Dermis blood vessel endothelial cell (primary cell): ENCODE data around the gene EMC10. TPM values are rescaled to one million over a fixed set of nuclear protein-coding genes. Genes with fewer than 3 reads are reported as not detected.

Experiments used
- DNase-seq: peaks from one replicate; pipeline ENCODE4 v3.0.0; 2010
- total RNA-seq: library from RNA; depleted of rRNA; stranded (reverse); fragments of >200 nt; gene quantifications from 2 replicates; pipeline ENCODE4 v1.2.3, GENCODE V29; 2014

The EMC10 gene
- total RNA-seq, 1 donor from 2014 or later, result 63.0 TPM

DNA sequence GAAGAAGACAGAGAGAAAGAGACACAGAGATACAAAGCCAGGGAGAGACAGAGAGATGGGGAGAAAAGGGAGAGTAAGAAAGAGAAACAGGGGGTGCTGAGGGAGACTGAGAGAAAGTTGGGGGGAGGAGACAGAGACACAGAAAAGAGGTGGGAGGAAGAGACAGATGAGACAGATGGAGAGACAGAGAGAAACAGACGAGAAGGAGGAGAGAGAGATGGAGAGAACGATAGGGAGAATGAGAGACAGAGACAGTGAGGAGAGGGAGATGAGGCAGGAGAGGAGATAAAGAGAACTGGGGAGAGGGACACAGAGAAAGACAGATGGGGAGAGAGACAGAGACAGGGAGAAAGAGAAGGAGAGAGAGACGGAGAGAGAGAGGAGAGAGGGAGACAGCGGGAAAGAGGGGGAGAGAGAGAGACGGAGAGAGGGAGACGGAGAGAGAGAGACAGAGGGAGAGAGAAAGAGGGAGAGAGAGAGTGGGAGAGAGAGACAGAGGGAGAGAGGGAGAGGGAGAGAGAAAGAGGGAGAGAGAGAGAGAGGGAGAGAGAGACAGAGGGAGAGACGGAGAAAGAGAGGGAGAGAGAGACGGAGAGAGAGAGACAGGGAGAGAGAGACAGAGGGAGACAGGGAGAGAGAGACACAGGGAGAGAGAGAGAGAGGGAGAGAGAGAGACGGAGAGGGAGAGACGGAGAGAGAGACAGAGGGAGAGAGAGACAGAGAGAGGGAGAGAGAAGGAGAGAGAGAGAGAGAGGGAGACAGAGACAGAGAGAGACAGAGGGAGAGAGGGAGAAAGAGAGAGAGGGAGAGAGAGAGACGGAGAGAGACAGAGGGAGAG, 22.1 kb downstream of the EMC10 start:
- DNase-seq, result no peak

DNA sequence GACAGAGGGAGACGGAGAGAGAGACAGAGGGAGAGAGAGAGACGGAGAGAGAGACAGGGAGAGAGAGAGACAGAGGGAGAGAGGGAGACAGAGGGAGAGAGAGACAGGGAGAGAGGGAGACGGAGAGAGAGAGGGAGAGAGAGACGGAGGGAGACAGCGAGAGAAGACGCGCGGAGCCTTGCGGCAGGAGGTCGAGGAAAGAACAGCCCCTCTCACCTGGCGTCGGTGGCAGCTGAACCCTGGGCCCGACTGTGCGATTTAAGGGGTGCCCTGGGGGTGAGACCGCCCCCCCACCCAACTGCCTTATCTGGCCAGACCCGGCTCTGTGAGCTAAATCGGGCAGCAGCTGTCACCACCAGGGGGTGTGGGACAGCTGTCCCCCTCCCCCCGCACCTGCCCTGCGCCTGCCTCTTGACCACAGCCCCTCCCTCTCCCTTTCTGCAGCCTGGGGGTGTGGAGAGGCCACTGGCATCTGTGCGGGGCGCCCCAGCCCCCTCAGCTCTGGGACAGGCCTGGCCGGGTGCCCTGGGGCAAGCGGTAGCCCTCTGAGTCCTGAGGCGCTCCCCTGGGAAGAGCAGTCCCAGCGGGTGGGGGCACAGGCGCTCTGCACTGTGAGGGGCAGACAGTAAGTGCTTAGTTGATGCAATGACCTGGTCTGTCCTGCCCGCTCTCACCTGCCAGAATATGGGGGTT, 23.9 kb downstream of the EMC10 start:
- no peak for DNase-seq

DNA sequence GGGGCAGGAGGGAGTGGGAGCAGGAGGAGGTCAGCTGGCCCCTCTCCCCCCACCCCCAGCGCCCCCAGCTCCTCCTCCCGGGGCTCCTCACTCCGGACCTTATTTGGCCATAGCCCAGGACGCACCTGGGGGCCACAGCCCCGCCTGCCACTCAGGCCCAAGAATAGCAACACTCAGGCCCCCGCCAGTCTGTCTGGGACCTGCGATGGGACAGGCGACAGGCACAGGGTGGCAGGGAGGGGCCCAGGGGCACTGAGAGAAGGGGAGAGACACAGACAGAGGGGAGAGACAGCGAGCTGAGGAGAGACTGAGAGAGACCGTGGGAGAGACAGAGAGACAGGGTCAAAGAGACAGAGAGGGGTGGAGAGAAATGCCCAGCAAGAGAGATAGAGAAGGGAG, 24.4 kb downstream of the EMC10 start:
- no peak for DNase-seq

DNA sequence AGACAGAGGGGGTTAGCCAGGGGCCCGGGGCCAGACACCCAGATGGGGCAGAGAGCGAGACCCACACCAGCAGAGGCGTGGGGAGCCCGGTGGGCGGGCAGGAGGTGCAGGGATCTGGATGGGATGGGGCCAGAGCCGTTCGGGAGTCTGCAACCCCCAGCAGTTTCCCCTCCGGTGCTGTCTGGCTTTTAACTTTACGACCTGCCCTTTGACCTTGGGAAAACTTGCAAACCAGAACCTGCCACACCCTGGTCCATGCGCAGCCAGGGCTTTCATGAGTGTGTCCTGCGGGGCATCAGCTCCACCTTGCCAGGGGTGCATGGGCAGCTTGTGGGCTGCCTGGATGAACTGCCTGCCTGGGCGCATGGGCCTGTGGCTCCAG, 24.9 kb downstream of the EMC10 start:
- DNase-seq, result no peak

DNA sequence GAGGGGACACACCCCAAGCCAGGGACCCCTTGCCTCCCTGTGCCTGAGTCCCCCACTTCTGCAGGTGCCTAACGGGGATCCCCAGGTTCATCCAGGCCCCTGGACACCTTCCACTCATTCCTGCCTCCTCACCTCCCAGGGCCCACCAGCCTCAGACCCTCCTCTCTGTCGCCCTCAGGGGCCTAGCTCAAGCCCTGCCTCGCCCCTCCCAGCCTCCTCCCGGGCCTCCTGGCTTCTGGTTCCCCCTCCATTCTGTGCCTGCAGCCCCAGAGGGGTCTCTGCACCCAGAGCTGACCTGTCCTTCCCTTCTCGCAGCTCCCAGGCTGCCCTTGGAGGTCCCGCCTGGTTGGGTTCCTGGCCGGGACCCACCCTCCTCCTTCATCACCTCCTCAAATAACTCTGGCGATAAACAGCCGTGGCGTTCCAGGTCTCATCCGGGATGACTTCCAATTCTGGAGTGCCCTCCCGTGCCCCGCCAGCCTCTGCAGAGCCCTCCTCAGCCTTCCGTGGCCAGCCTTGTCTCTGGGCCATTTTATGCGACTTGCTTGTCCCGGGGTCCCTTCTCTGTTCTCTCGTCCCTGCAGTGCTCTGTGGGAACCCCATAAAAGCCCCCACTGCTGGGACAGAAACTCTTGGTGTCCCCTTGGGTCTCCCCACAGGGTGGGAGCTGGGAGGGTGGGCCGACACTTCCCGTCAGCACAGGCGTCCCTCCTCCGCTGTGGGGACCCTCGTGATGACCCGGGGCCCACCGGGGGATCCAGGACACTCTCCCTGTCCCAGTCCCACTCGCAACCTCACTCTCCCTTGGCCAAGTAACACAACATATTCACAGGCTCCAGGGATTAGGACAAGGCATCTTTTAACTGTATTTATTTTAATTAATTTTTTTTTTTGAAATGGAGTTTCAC, 25.5 kb downstream of the EMC10 start:
- DNase-seq, result no peak

DNA sequence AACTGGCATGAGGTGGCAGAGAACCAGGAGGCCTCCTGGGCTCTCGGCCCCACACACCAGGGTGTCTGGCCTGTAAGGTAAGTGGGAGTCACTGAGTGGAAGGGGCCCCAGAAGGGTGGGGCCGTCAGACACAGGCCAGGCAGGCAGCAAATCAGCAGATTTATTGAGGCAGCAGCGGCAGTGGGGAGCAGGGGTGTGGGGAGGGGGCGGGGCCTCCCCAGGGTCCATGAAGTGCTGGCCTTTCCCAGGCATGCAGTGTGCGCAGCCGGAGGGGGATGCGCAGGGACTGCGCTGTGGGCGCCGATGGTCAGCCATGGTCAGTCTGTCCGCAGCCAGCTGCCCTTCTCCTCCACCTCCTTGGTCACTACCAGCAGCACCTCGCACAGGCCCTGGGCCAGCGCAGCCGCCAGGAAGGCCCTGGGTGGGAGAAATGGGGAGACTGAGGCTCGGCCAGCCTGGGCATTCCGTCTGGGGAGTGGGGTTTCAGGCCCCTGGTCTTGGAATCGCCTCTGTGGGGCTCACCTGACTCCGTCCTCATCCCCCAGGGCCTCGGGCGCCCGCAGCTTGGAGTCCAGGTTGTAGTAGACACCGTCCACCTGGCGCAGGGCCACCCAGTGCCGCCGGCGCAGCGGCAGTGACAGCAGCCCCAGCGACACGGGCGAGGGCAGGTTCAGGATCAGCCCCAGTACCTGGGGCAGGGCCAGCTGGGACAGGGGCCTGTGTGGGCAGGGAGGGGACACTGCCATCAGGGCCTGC, 29.7 kb downstream of the EMC10 start:
- no peak for DNase-seq

DNA sequence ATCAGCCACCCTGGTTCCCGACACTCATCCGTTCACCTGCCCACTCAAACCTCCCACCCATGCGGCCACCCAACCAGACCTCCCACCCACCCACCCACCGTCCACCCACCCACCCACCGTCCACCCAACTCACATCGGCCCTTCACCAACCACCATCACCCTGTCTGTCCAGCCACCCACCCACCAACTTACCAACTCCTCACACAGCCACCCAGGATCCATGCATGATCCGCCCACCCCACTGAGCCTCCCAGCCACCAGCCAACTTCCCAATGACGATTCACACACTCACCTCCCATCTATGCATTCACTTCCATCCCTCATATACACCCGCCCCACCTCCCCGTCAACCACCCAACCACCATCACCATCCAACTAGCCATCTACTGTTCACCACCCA, 30.4 kb downstream of the EMC10 start:
- DNase-seq, result no peak

DNA sequence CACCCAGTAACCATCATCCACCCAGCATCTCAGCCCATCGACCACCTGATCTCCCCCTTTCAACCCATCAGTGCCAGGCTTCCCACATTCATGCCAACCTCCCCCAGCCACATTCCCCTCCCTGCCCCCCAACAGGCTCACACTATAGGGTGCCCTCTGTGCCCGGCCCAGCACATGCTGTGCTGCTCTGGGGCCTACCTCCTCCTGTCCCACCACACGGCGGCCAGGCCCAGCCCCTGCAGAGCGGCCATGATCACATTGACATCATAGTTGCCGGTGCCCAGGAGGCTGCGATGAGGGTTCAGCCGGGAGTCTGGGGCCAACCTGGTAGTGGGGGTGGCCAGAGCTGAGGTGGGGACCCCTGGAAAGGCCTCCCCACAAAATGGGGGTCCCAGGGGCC, 31.1 kb downstream of the EMC10 start:
- no peak for DNase-seq

DNA sequence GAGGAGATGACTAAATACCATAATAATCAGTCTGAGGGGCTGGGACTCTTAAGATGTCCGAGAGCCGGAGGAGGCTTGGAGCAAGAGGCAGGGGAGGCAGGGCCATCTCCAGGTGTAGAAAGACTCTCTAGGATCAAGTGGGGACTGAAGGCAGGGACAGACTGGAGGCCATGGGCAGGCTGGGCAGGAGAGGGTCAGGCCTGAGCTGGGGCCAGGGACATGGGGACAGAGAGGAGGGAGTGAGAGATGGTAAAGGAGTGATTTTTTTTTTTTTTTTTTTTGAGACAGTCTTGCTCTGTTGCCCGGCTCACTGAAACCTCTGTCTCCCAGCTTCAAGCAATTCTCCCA, 32.5 kb downstream of the EMC10 start:
- DNase-seq, result no peak

DNA sequence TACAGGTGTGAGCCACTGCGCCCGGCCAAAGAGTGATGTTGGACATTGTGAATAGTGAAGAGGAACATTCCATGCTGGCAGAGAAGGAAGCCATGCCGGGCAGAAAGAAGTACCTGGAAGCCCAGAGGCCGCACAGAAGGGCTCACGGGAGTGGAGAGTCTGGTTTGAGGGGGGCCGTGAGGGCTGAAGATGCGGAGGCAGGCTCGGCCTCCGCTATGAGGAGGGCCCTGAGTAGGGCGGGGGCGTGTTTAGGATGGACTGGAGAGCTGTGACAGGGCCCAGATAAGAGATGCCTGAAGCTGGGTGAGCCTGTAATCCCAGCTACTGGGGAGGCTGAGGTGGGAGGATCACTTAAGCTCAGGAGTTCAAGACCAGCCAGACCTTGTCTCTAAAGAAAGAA, 33.1 kb downstream of the EMC10 start:
- no peak for DNase-seq

DNA sequence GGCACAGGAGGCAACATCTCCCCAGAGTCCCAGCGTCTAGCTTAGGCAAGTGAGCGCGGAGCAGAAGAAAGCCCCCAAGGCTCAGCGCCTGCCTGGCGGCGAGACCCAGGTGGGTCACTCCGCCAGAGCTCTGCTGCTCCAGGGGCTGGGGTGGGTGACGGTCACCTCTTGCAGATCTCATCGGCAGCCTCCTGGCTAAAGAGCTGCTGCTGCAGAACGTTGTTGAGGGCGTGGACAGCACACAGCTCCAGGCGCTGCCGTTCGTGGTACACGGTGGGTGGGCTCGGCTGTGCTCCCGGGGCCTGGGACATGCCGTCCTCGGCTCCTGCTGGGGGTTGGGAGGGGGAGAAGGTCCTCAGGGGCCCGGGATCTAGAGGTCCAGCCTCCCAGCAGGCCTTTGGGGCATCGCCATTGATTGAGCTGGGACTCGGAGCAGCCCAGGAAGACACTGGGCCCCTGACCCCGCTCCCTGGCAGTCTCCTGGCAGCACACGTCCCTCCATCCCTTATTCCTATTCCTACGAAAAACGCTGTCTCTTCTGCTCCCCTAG, 33.9 kb downstream of the EMC10 start:
- DNase-seq, result no peak

DNA sequence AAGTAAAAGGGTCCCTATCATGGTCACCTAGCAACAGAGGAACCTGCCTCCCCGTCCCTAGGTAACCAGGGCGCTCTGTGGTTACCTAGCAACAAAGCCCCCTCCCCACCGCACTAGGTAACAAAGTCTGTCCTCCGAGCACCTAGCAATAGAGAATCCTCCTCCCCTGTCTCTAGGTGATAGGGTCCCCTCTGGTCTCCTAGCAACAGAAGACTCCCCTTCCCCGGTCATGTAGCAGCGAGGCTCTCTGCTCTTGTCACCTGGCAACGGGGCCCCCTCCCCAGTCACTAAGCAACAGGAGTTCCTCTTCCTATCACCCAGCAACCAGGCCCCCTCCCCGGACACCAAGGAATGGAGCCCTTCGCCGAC, 34.4 kb downstream of the EMC10 start:
- no peak for DNase-seq

DNA sequence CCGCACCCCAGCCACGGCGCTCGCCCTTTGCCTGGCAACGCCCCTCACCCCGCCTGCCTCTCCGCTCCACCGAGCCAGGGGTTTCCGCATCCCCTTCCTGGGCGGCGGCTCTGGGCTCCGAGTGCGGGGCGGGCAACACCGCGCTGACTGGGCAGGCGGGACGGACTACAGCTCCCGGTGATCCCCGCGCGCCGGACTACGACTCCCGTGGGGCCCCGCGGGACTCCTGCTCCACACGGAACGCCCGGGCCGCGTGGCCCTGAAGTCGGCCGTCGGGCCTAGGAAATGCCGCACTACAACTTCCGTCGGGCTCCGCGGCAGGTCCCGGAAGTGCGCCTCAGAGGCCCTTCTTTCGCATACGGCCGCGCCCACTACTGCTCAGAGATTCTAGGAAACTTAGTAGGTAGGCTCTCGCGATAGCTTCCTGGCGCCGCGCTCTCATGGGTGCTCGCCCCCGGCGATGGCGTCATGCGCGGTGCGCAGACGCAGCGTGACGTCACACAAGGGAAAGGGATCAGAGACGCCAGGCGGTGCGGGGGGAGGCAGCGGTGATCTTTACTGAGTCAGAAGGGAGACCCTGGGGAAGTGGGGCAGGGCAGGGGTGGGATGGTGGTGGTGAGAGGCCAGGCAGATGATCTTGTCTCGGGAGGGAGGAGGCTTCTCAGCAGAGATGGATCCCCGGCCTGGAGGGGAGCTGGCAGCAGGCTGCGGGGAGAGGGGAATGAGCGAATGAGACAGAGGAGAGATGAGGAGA, 34.9 kb downstream of the EMC10 start, which contains the start of gene JOSD2:
Gene JOSD2 (minus strand): TSS at position 123 of the 754 bp plus-strand sequence. CDS start 760 bp downstream, outside the sequence.
- DNase-seq, result peak; percentile 99

DNA sequence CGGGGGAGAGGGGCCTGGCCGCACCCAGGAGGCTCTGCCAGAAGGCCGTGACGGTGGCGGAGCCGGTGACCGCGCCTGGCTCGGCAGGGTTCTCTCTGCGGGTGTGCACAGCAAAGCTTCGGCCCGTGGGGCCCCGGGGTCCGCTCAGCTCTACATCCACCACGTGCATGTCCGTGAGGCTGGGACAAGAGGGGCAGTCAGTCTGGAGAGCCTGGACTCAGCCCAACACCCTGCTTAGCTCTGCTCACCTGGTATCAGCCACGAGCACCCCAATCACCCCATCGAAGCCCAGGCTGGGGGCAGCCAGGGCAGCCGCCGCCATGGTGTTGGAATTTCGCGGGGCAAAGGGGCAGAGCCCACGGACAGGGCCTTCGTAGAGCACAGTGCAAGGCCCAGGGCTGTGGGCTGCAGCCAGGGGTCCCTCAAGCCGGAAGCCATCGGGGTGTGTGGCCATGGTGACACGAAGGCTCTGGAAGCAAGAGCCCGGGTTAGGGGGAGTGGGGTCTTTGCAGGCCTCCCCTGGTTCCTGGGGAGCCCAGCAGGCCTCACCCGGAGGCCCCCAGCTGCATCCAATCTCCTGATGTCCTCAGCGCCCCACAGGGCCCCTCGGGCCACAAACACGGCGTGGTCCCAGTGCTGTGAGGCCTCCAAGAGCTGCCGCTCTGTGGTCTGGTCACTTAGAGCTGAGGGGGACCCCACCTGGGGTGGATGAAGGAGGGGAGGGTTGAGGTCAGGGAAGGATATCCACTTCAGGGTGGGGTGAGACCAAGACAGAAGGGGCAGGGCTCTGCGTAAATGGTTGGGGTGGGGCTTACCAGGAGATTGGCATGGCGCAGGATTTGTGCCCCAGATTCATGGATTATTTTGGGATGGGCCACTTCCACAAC, 36.0 kb downstream of the EMC10 start:
- DNase-seq, result no peak

DNA sequence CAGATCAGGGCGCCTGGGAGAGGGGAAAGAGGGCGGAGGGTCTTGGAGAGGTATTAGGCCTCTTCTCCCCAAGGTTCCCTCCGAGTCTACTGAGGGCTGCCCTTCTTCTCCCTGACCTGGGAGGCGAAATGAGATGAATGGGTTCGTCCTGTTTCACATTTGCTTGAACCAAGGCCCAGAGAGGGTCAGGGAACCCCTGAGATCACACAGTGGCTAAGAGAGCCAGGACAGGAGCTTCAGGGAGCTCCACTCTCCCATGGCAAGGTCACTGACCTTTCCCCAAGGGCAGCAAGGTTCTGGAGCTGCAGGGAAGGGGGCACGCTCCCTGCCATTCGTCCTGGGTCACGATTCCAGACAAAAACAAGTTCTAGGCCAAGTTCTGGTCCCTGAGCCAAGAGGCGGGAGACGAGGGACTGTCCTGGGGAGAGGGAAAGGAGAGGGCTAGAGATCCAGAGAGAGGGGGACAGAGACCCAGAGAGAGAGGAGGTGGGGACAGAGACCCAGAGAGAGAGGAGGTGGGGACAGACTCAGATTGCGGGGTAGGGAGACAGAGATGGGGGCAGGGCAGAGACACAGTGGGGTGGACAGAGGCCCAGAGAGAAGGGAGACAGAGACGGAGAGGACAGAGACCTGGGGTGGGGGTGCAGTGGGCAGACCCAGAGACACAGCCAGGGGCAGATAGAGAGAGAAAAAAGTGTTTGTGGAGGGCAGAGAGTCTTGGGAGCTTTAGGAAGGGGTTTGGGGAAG, 36.9 kb downstream of the EMC10 start:
- no peak for DNase-seq

DNA sequence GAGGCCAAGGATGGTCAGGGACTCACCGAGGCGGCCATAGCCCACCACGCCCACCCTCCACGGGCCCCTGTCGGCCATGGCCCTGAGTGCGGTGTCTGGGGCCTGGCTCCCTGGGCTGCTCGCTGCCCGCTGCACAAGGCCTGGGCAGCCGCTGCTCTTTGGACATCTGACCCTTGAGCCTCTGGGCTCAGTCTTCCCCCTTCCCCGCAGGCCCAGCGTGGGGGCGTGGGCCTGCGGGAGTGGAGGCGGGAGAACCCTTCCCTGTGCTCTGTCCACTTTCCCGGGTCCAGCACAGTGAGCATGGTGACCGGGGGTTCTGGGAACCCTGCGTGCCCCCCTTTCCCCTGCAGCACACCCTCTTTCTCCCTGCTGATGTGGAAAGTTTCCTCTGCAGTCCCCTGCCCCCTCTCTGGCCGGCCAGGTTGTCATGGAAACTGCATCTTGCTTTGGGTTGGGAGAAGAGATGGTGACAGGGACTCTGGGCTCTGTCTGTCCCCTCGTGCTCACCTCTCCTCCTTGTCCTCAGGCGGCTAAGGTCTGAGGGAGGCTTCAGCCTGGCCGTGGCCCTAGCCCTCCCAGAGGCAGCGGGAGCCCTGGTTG, 37.5 kb downstream of the EMC10 start, which contains the start of gene ASPDH:
Gene ASPDH (minus strand): TSS at position 168 of the 600 bp plus-strand sequence. CDS start 90 bp downstream, at position 78.
- DNase-seq, result no peak

DNA sequence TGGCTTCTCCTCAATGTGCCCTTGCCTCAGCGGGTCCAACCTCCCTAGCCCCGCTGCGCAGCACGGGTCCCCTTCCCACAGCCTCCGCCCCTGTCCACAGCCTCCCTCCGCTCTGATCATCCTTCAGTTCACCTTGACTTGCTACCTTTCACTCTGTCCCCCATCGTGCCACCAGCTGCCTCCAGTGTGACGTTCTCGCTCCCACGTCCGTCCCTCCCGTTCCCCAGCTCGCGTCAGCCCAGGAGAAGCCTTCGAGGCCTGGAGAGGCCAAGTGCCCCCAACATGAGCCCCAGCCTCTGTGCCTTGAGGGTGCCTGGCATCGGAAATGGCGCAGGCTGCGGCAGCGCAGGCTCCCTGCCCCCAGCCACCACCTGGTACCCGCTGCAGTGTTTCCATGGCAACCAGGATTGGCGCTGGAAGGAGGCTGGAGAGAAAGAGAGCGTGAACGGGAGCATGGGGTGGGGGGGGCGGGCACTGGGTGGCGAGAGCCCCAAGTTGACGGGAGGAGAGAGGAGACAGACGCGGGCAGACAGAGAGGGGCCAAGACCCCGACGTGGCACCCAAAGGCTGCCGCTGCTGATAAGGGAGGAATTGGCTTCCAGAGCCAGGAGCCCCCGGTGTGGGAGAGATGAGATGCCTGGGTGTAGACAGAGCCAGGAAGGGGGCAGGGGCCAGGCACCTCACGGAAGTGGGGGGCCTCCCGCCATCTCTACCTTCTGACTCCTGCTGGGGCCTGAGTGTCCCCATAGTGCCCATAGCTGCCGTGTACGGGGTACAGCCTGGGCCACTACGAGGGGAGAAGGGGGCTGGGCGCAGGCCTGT, 38.2 kb downstream of the EMC10 start:
- no peak for DNase-seq

DNA sequence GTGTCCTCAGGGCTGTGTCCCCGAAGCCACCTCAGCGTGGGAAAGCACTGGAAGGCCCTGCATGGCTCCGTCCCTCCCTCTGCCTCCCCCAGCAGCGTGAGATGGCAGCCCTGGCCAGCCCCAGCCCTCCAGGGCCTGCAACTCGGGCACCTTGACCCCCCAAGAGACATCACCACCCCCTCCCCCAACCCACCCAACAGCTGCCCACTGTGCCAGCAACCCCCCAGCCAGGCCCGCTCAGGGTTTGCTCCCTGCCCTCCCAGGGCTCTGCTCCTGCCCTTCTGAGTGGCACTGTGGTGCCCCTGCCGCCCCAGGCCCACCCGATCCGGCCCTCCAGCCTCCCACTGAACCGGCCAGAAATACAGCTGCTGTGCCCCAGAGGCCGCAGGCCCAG, 38.9 kb downstream of the EMC10 start:
- DNase-seq, result no peak
